ENCODE data around the gene ARID2.

DNA sequence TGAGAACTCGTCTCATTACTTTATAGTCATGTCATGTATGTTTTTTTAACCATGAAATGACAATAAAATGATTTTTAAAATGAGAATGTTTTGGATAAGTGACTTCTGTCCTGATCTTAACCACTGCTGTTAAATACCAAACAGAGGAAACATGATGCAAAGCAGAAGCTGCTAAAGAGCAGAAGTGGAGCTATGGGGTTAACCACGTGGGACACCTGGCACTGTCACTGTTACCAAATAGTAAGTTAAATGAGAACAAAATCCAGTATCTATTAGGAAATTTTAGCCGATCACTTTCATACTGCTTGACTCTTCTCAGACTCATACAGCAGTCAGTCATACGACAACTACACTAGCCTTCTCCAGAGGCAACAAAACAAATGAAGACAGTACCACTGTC lies 178.4 kb downstream of the ARID2 start:
- TF ChIP-seq POLR2A (IDR thresholded peaks at IDR 0.05) (no peak), CTCF (IDR thresholded peaks at IDR 0.05) (no peak), POLR2AphosphoS5 (IDR thresholded peaks at IDR 0.05) (no peak)

All from breast epithelium (tissue), 3 donors.